Gastroesophageal sphincter (tissue), 3 donors: Measurements from ENCODE around the gene ZNF799.

ENCODE experiments used
- EP300 ChIP-seq: sonication (generic); formaldehyde crosslinking; IDR thresholded peaks from one replicate; pipeline ENCODE4 v1.6.1; 2017; ENCODE audit warnings: antibody characterized with exemption, mild to moderate bottlenecking
- POLR2A ChIP-seq, 2 donors: fragments of 450-650 bp; IDR thresholded peaks; one replicate each; pipeline ENCODE4 v1.6.1; 2017; ENCODE audit warnings: antibody characterized with exemption in 2 of 2, mild to moderate bottlenecking in 2 of 2, moderate library complexity in 1 of 2
- TF ChIP-seq, protein P1 (sequence below), 4 experiments: fragments of 200-600 bp in 2 of 4; fragments of 450-650 bp in 2 of 4; sonication (generic) in 1 of 4; IDR thresholded peaks; one replicate each; pipeline ENCODE4 v1.5.1; 2017 to 2019; ENCODE audit warnings: antibody characterized with exemption in 4 of 4, mild to moderate bottlenecking in 2 of 4, moderate library complexity in 2 of 4

DNA sequence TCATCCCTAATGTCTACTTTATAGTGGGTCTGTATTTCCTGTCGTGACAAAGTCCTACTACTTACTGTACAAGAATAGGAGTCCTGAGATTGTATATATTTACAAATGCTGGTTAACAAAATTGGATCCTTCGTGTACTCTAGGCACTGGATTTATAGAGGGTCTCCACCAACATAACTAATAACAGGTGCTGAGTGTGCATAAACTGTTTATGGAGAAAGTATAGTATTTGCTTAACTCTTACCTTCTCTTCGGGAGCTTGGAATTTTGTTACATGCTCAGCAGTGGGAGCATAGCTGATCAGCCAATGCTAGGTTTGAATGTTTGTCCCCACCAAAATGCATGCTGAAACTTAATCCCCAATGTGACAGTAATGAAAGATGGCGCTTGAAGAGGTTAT lies 47.7 kb downstream of the ZNF799 start:
- no peak for TF ChIP-seq POLR2A (IDR thresholded peaks at IDR 0.05)
- TF ChIP-seq, protein P1, sequence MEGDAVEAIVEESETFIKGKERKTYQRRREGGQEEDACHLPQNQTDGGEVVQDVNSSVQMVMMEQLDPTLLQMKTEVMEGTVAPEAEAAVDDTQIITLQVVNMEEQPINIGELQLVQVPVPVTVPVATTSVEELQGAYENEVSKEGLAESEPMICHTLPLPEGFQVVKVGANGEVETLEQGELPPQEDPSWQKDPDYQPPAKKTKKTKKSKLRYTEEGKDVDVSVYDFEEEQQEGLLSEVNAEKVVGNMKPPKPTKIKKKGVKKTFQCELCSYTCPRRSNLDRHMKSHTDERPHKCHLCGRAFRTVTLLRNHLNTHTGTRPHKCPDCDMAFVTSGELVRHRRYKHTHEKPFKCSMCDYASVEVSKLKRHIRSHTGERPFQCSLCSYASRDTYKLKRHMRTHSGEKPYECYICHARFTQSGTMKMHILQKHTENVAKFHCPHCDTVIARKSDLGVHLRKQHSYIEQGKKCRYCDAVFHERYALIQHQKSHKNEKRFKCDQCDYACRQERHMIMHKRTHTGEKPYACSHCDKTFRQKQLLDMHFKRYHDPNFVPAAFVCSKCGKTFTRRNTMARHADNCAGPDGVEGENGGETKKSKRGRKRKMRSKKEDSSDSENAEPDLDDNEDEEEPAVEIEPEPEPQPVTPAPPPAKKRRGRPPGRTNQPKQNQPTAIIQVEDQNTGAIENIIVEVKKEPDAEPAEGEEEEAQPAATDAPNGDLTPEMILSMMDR (IDR thresholded peaks at IDR 0.05): no peak
- TF ChIP-seq EP300: no peak
